Astrocyte of the cerebellum (primary cell): ENCODE results near the gene WFDC1.
A peak's percentile ranks its signal among the peaks of the same experiment; 100 is the strongest.

Experiments used
- DNase-seq: peaks from one replicate; pipeline ENCODE4 v3.0.0-alpha.2; 2011; ENCODE audit warnings: low read depth
- H3K4me3 ChIP-seq: 2 replicates; pipeline ENCODE4 v1.5.1; 2011; ENCODE audit warnings: mild to moderate bottlenecking, low read depth, low read length, moderate library complexity
- CTCF ChIP-seq: IDR thresholded peaks from 2 replicates; pipeline ENCODE4 v1.5.1; 2012; ENCODE audit warnings: low read length, low read depth, moderate library complexity, mild to moderate bottlenecking; ENCODE audit errors: missing control alignments
- in situ Hi-C: cut with HindIII; loops from 2 replicates; pipeline ENCODE4 v1.10.0; 2017; ENCODE audit warnings: low sequenced_read_pairs

The WFDC1 gene

GRCh38 chr16:84303023-84303422, 8.3 kb downstream of the WFDC1 start:
- no peak for DNase-seq
- H3K4me3 ChIP-seq: no peak overlapping the region
- in situ Hi-C loops: no loop called here
- no peak for TF ChIP-seq CTCF

GRCh38 chr16:84303516-84303915, 8.8 kb downstream of the WFDC1 start:
- H3K4me3 ChIP-seq: no peak overlapping the region
- TF ChIP-seq CTCF: no peak
- DNase-seq: no peak
- in situ Hi-C loops: no loop called here

- TF ChIP-seq CTCF: no peak
- in situ Hi-C loops: no loop called here
- no peak overlapping the region for H3K4me3 ChIP-seq
- DNase-seq: no peak
These were observed 11.9 kb downstream of the WFDC1 start for GRCh38 chr16:84306564-84306963.

GRCh38 chr16:84307209-84307954, 12.7 kb downstream of the WFDC1 start:
- DNase-seq: no peak
- in situ Hi-C loops: no loop called here
- H3K4me3 ChIP-seq: no peak overlapping the region
- TF ChIP-seq CTCF: no peak

GRCh38 chr16:84308120-84308519, 13.4 kb downstream of the WFDC1 start:
- in situ Hi-C loops: no loop called here
- DNase-seq: no peak

GRCh38 chr16:84310642-84311041, 16.0 kb downstream of the WFDC1 start:
- TF ChIP-seq CTCF: no peak
- in situ Hi-C loops: no loop called here

More at GRCh38 chr16:84308120-84308519, 13.4 kb downstream of the WFDC1 start:
- peak; percentile 36 for TF ChIP-seq CTCF
- H3K4me3 ChIP-seq: no peak overlapping the region

More at GRCh38 chr16:84310642-84311041, 16.0 kb downstream of the WFDC1 start:
- H3K4me3 ChIP-seq: no peak overlapping the region
- DNase-seq: no peak
